ENCODE results near the gene EXO5.
"Not testable (repeated sequence)": the region's sequence is repeated elsewhere in the genome, so short reads cannot be mapped to it uniquely, and the experiment has no call there.

Gene EXO5, protein sequence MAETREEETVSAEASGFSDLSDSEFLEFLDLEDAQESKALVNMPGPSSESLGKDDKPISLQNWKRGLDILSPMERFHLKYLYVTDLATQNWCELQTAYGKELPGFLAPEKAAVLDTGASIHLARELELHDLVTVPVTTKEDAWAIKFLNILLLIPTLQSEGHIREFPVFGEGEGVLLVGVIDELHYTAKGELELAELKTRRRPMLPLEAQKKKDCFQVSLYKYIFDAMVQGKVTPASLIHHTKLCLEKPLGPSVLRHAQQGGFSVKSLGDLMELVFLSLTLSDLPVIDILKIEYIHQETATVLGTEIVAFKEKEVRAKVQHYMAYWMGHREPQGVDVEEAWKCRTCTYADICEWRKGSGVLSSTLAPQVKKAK

DNA sequence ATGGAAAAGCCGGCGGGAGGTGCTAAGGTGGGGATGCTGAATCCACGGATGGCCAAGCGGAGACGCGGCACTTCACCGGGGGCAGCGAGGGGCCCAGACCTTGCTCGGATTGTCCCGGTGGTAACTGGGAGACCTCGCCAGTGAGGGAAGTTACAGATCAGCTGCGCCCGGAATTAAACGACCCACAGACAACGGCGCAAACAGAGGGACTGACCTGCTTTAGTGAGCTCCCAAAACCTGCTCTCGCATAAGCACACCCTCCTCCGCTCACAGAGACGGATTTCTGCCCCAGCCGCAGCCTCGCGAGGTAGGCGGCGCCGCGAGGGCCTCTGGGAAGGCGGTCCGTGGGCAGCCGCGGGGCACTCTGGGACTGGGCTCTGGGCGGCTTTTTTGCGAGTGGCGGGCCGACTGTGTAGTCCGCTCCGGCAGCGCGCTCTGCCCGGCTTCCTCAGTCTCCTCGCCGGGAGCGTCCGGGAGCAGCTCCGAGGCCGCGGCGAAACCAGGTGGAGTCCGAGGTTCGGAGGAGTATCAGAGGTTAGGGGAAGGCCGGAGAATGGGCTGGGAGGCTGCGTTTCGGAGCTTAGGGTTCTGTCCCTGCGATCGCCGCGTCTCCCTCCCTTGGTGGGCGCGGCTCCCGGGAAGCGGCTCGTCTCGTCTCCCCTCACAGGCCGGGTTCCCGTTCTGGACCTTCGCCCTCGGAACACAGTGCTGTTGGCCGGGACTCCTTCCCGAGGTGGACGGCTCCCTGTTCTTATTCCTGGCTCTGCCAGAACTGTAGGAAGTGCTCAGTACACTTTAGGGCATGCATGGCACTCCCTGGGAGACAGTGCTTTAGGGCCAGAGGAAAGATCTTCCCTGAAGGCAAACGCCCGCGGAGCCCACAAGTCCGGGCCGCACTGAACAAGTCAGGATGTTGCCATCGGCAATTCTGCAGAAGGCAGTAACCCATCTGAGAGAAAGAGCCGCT, at the start of gene EXO5:
Gene EXO5, plus strand, starts transcription at position 393 of the 967 bp plus-strand sequence. CDS start 5,778 bp downstream, outside the sequence.
- peak; percentile 32 for DNase-seq

DNA sequence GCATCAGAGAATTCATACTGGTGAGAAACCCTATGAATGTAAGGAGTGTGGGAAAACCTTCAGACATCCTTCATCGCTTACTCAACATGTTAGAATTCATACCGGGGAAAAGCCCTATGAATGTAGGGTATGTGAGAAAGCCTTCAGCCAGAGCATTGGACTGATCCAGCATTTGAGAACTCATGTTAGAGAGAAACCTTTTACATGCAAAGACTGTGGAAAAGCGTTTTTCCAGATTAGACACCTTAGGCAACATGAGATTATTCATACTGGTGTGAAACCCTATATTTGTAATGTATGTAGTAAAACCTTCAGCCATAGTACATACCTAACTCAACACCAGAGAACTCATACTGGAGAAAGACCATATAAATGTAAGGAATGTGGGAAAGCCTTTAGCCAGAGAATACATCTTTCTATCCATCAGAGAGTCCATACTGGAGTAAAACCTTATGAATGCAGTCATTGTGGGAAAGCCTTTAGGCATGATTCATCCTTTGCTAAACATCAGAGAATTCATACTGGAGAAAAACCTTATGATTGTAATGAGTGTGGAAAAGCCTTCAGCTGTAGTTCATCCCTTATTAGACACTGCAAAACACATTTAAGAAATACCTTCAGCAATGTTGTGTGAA, 45.5 kb upstream of the EXO5 start:
- no peak for DNase-seq

DNA sequence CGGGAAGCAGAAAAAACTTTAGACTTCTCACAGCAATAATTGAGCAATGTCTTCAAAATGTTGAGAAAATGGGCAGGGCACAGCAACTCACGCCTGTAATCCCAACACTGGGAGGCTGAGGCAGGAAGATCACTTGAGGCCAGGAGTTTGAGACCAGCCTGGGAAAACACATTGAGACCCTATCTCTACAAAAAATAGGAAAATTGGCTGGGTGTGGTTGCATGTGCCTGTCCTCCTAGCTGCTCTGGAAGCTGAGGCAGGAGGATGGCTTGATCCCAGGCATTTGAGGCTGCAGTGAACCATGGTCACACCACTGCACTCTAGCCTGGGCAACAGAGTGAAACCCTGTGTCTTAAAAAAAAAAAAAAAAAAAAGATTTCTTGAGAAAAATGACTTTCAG, 39.2 kb upstream of the EXO5 start:
- DNase-seq: no peak

DNA sequence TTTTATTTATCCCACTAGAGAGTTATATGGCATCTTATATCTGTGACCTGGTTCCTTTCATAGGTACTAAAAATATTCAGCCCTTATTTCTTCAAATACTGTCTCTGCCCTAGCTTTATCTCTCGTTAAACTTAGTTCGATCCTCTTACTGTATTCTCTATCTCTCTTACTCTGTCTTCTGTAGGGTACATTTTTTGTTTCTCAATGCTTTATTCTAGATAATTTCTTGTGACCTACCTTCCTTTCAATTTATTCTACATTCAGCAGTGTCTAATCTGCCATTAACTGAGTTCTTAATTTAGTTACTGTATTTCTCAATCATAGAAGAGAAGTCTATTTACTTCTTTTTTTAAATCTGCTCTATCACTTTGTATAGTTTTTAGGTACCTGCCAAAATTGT, 33.3 kb upstream of the EXO5 start:
- no peak for DNase-seq

DNA sequence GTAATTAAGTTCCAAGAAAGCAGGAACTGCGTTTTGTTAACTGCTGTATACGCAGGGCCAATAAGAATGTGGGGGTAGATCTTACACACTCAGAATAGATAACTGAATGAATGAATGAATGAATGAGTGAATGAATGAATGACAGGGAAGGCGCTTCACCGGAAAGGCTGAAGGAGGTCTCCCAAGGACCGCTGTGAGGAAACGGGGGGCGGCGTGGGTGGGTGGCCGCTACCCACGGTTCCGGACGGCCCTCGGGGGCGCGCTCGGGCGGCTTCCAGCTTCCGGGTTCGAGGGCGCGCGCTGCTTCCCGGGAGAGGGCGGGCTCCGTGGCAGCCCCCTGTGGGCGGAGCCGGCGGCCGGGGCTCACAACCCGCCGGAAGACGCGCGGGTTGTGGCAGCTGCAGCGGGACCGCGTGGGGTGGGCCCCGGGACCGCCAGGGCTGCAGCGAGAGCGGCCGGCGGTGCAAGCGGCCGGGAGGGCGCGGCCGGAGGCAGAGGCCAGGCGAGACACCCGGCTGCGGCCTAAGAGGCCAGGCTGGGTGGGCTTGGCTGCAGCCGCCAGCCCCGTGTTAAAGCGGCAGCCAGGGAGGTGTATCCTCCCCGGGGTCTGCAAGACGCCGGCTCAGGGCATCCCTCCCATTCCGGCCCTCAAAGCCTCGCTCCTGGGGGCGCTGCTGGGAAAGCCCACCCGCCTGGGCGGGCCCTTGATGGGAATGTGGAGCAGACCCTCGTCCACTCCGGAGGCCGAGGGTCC, 31.5 kb upstream of the EXO5 start, which contains the start of gene ZFP69:
Gene ZFP69, plus strand, starts transcription at position 367 of the 754 bp plus-strand sequence. CDS start 2,072 bp downstream, outside the sequence.
- DNase-seq: no peak

DNA sequence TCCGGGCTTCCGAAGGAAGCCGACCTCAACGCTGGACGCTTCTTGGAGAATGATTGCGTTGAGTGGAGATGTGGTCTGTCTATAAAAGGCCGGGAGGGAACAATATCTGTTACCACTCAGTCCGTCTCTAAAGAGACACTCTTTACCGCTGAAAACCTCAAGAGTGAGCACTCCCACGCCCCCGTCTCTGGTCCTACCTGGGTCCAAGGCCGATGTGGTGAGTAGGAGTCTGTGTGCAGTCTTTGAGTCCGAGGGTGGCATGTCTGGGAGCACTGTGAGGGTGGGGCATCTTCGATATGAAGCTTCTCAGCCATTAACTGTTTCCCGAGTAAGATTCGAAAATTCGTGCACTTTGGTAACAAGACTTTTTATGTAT, 30.9 kb upstream of the EXO5 start:
- DNase-seq: no peak

DNA sequence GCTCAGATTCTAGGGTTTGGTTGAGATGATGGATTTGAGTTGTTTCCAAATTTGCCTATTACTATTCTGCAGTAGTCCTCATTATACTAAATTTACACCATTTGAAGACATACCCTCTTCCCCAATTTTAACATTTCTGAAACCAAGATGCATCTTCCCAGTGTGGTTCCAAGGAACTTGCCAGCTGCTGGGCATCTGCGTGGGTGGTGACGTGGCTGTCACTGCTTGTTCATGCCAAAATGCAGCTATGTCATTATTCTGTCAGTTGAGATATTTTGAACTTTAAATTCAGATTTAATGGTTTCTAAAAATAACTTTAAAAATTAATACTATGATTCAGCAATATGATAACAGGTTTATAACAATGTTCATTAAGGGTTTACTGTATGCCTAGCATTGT, 30.3 kb upstream of the EXO5 start:
- DNase-seq: no peak

DNA sequence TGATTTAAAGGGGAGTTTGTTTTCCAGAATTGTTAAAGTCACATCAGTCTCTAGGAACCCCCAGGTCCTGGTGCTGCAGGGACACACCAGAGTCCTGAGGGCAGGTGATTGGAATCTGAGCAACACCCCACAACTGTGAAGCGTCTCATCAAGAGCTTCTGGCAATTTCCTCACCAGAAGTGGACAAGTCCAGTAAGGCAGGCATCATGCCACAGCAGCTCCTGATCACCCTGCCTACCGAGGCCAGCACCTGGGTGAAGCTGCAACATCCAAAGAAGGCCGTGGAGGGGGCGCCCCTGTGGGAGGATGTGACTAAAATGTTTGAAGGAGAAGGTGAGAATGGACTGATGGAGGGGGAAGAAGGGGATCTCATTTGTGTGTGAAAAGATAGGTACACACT, 29.4 kb upstream of the EXO5 start:
- DNase-seq: no peak

DNA sequence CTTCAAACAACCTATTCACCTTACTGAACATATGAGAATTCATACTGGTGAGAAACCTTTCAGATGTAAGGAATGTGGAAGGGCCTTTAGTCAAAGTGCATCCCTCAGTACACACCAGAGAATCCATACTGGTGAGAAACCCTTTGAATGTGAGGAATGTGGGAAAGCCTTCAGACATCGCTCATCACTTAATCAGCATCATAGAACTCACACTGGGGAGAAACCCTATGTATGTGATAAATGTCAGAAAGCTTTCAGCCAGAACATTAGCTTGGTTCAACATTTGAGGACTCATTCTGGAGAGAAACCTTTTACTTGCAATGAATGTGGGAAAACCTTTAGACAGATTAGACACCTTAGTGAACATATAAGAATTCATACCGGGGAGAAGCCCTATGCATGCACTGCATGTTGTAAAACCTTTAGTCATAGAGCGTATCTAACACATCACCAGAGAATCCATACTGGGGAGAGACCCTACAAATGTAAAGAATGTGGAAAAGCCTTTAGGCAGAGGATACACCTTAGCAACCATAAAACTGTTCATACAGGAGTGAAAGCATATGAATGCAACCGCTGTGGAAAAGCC, 13.2 kb upstream of the EXO5 start:
- DNase-seq: no peak

DNA sequence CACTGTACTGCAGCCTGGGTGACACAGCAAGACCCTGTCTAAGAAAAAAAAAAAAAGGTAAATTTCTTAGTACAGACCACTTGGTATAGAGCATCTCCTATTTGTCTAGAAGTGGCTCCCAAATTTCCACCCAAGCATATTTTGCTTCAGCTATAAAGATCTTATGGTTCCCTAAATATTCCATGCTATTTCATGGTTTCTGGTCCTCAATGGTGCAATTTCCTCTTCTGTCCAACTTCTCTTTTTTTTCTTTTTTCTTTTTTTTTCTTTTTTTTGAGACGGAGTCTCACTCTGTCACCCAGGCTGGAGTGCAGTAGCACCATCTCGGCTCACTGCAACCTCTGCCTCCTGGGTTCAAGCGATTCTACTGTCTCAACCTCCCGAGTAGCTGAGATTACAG, 5.9 kb upstream of the EXO5 start:
- DNase-seq: not testable (repeated sequence)

DNA sequence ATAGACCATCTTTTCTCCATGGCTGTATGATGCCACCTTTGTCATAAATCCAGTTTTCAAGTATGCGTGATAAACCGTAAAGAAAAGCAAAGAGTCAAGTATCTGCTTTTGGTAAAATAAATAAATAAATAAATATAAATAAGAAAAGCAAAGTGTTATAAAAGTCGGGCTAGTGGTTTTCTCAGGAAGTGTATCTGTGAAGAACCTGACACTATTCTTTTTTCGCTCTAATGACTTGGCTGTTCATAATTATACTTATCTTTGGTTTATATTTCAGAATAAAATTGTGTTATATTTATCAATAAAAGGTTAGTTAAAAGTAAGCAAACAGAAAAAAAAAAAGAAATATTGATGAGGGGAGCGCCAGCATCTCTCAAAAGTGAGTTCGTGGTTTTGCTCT, 594 bp upstream of the EXO5 start:
- no peak for DNase-seq

DNA sequence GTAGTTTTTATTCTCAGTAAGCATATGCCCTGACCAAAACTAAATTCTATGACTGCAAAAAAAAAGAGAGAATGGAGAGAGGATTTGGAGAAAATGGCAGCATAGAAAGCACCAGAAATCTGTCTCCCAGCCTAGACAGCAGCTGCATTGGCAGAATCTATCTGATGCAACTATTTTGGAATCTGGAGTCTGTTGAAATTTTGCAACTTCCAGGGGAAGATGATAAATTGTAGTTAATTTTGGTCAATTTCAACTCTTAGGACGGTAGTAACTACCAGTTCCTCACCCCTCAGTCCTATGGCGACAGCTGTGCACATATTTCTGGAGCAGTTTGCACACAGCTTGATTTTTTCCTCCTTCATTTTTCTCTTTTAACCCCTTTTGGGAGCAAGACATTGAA, 10.9 kb downstream of the EXO5 start:
- DNase-seq: no peak

DNA sequence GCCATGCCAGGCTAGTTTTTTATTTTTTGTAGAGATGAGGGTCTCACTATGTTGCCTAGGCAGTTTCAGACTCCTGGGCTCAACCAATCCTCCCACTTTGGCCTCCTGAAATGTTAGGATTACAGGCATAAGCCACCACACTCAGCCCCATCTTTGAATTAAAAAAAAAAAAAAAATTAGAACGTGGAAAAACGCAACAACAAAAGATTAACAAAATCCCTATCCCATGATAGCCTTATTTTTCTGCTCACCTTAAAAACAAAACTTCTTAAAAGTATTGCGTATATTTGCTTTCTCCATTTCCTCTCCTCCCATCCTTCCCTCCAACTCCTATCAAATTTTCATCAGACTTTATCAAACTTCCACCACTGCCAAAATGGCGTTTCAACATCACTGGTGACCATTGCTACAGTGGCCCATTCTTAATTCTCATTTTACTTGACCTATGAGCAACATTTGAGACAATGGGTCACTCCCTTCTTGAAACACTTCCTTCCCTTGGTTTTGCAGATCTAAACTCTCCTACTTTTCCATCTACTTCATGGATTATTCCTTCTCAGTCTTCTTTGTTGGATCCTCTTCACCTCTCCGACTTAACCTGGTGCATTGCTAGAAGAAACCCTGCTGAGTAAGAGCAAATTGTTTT, 22.3 kb downstream of the EXO5 start:
- no peak for DNase-seq

DNA sequence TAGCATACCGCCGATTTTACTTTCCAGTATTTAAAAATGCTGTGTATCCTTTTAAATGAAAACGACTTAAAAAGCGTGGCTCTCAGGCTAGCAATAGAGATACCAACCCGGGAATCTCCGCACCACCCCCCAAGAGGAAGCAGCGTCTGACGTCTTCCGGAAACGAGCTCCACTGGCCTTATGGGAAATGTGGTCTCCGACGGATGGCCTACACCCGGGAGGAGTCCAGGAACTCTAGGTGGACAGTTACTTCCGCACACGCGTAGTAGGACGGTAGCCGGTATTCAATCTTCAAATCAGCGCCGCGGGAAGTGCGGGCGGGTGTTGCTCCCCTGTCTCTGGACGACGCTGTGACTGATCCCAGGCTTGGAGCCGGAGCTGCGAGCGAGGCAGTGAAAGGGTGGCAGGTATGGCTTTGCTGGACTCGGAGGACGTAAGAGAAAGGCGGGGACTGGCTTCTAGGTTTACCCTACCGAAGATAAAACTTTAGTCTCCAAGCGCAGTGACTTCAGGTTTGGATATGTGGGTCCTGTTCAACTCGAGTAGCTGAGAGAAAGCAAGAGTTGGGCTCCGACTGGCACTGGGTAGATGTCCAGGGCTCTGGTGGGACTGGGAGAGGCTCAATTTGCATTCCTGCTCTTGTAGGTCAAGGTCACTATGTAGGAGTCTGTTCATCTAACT, 23.0 kb downstream of the EXO5 start, which contains the start of gene ZNF684:
Gene ZNF684, plus strand, starts transcription at position 257 of the 681 bp plus-strand sequence. CDS start 1,530 bp downstream, outside the sequence.
- peak; percentile 96 for DNase-seq

DNA sequence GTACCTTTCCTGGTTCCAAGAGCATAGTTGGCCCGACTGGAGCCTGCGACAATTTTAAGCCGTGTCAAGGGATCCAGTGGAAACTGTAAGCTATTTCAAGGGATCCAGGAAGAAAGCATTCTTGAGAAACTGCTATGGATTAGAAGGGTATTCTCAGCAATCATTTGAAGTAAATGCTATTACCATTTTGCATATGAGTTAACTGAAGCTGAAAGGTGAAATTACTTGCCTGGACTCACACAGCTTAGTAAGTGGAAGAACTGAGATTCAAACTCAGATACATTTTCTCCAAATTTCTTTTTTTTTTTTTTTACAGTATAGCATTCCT, 23.5 kb downstream of the EXO5 start:
- no peak for DNase-seq

DNA sequence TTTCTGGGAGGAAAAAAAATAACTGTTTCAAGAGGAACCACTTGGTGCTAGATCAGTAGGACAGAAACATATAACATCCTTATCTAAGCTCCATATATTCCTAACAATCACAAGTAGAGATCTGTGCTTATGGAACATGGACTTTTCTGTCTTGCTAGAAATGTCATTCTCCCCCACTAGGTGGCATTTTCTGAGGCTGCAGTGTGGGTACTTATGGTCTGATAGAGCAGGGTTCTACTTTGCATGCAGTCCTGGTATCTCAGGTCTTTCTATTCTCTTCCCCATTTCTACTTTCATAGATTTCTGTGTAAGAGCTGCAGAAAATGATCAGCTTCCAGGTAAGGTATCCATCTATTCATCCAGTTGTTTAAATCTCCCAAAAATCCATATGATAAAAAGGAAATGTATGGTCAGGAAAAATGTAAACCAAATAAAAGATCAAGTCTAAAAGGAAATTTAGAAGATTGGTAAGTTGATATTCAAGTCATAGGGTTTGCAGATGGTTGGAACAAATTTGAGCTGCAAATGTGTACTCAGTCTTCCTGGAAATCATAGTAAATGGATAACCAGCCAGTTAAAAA, 24.4 kb downstream of the EXO5 start:
- peak; percentile 43 for DNase-seq

DNA sequence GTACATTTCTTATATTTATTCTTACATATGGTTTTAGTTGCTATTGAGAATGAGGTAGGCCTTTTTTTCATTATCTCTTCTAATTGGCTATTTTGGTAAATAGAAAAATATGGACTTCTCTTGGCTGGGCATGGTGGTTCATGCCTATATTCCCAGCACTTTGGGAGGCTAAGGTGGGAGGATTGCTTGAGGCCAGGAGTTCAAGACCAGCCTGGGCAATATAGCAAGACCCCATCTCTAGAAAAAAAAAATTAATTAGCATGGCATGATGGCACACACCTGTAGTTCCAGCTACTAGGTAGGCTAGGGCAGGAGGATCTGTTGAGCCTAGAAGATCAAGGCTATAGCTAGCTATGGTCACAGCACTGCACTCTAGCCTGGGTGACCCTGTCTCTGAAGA, 26.0 kb downstream of the EXO5 start:
- no peak for DNase-seq

DNA sequence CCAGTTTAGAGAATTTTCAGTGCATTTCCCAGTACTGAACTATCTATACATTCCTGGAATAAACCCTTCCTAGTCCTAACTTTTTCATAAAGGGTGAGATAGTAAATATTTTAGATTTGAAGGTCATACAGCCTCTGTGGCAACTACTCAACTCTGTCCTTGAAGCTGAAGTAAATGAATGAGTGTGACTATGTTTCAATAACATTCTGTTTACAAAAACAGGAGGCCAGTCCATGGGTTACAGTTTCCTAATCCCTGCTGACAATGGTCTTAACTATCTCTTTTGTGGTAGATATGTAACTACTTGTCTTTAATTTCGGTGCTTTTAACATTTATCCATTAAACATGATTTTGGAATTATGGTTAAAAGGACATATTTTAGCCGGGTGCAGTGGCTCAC, 27.2 kb downstream of the EXO5 start:
- no peak for DNase-seq

DNA sequence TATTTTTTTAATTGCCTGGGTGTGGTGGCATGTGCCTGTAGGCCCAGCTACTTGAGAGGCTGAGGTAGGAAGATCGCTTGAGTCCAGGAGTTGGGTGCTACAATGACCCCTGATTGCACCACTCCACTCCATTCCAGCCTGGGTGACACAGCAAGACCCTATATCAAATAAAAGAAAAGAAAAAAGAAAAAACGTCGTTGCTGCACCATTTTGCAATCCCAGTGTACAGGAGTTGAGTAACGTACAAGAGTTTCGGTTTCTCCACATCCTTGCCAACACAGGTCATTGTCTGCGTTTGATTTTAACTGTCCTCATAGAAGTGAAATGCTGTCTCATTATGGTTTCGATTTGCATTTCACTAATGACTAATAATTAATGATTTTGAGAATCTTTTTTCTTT, 30.8 kb downstream of the EXO5 start:
- DNase-seq: no peak

DNA sequence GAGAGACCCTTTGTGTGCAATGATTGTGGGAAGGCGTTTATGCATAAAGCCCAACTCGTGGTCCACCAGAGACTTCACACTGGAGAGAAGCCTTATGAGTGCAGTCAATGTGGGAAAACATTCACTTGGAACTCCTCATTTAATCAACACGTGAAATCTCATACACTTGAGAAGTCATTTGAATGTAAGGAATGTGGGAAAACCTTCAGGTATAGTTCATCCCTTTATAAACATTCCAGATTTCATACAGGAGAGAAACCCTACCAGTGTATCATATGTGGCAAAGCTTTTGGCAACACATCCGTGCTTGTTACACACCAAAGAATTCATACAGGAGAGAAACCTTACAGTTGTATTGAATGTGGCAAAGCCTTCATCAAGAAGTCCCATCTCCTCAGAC, 38.4 kb downstream of the EXO5 start:
- DNase-seq: no peak

DNA sequence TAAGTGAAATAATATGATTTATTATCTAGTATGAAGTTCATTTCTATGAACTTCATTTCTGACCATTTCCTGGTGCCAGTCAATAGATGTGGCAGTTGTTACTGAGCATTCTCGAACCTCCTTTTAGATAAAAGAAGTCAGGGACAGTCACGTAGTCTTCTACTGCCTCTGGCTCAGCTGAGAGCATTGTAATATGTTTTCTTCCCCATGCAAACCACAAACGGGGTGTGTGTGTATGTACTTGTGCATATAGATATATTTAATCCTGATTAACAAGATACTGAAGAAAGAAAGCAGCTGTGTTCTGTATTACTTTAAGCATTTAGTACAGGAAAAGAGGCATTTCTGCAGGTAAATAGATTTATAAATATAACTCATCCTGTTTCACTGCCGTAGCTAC, 44.5 kb downstream of the EXO5 start:
- no peak for DNase-seq

Measured in kidney glomerular epithelial cell (primary cell).